Stimulated activated CD4-positive, alpha-beta T cell treated with anti-CD3 and anti-CD28 coated beads, Interleukin-4, amount 100 ng/mL, for 24 hours (primary cell): ENCODE data around the gene LTK.

Source experiments
- DNase-seq: peaks from one replicate; pipeline ENCODE4 v3.0.0-alpha.2; 2020

Gene LTK

DNA sequence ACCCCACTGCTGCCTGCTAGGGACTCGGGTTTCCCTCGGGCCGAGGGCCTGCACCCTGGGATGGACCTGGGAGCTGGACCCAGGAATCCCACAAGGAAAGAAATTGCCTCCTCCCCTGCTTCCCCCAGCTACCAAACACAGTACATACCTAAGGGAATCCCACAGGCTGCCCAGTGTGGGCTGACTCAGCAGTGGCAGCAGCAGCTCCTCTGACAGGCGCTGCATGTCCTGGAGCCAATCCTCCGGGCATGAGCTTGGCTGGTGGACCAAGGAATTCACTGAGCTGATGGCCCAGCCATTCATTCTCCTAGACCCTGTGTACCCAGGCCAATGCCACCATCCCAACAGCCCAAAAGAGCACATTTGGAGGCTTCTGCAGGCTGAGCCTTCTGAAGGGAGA is 9.5 kb upstream of the LTK start:
- no peak for DNase-seq

DNA sequence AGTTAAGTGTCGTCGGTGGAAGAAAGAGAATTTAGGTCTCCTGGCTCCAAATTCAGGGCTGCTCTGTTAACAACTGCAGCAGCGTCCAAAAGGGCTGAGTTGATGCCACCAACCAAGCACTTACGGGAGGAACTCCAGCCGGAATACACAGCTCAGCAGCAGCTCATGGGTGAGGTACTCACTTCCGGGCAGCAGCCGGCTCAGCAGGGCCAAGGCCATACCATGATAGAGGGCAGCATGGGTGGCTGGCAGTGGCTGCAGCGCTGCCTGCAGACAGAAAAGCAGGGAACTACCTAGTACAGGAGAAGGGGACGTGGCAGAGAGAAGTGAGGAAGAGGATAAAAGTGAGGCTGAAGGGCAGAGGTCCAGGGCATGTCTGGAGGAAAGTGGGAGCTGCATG is 8.0 kb upstream of the LTK start:
- DNase-seq: no peak

DNA sequence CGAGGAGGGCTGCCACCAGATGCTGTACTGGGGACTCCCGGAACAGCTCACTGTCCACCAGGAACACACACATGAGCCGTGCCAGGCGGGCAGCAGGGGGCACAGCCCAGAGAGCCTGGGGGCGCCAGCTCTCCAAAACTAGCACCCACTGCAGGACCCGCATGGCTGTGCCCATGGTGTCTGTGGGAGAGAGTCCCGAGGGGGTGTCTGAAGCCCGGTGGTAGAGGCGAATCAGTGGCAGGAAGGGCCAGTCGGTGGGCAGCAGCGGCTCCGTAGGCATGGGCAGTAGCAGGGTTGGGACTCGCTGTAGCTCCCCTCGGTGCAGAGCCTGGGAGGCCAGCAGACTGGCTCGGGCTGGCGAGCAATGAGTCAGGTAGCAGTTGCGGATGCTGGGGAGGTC is 7.0 kb upstream of the LTK start:
- no peak for DNase-seq

DNA sequence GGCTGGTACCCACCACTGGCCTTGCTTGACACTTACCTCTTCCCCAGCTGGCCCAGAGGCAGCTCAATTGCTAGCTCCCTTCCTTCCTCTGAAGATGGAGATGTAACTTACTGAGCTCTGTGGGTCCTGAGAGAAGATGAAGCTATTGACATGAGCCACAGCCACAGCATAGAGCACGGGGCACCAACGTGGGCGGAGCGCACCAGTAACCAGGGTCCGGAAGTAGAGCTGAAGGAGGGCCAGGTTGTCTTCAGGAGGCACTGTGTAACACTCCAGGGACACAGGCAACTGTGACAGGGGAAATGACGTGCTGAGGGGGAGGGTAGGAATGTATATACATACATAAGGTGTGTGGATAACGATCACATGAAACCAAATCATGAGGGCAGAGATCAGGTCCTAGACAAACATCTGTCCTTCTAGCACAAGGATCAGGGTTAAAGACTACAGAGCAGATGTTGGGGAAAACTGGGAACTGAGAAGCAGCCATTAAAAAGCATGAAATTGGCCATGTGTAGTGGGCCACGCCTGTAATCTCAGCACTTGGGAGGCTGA is 4.3 kb upstream of the LTK start:
- DNase-seq: no peak

DNA sequence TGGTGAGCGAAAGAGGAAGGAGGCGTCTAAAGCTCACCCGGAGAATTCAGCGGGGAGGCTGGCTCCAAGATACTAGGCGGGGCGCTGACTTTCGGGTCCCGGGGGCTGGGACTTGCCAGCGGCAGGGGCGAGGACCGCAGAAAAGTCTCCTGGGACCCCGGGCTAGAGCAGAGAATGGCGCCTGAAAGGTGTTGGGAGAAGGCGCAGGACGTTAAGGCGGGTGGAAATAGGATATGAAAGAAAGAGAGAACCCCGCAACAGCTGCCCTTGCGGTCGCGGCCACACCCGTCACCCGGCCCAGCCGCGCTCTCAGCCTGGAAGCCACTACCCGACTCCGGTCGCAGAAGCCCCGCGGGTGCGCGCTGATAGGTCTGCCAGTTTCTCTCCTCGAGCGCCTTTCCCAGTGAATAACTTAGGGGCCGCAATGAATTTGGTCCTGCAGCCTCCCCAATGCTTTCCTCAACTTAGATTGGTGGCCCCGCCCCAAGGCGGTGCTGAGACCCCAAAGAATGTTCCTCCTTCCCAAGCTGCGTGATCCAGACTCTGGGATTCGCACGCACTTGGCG is 604 bp downstream of the LTK start:
- DNase-seq: no peak

DNA sequence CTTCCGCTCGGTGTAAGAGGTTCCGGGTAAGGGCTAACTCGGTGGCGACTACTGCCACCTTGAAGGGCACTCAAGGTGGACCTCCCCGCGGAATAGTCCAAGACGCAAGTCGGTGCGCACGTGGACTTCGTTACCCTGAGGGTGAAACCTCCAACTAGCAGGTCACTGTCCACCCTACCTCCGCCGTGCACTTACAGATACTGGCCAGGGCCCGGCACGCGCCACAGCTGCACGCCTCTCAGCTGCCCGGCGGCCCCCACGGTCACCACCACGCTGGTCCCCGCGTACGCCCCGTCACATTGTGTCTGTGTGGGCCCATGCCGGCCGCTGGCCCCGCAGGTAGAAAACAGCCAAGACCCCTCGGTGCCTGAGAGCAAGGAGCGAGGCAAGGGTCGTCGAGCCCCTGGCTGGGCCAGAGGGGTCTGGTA is 1.1 kb downstream of the LTK start:
- DNase-seq: no peak

DNA sequence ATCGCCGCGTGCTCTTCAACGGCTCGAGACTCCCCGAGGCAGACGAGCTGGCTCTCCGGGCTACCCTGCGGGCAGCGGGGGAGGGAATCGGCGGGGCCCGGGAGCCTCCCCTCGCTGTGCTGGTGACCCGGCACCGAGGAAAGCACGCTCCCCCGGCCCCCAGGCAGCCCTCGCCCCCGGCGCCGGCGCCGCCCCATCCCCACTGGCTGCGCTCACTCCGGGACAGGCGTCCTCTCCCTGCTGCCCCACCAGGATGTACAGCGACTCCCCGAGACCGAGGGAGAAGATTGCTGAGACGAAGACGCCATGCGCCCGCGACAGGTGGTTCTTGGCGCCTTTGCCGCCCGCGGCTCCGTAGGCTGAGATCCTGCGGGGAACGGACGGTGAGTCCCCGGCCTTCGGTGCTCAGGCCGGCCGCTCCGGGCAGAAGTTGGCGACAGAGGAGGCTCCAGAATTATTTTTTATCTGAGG is 1.7 kb downstream of the LTK start:
- no peak for DNase-seq

DNA sequence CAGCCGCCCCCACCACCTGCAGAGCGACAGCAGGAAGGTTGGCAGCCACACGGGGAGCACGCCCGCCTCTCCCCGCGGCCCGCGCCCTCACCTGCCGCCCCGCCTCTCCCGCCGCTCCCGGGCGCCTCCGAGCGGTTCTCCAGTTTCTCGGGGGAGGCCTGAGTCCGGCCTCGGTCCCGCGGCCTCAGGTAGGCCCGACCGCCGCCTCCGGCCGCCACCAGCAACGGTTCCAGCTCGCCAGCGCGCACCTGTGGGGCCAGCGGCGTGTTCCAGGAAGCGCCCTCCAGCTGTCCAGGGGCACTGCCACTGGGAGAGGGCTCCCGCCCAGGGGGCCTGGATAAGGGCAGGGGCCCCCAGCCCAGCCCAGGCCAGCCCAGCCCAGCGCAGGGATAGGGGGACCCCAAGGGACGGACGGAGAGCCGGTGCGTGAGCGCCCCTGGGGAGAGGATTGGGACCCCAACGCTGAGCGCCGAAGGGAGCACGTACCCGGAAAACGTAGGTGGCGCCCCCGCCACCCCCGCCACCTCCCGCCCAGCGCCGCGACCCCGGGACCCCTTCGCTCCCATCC is 2.2 kb downstream of the LTK start:
- no peak for DNase-seq

DNA sequence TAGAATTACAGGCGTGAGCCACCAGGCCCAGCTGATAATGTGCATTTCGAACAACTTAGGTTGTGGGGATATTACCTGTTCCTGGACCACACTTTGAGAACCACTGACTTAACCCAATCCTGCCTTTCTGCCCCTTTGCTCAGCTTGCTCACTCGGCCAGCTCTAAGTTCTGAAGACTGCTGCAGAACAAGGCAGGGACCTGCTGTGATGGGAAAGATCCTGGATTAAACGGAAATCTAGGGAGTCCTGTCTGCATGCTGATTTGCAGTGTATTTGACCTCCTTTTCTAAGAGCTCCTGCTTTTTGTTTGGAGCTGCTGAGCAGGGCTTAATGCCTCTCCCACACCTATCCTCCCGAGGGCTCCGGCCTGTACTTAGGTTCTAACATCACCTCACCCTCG is 2.9 kb downstream of the LTK start:
- DNase-seq: no peak

DNA sequence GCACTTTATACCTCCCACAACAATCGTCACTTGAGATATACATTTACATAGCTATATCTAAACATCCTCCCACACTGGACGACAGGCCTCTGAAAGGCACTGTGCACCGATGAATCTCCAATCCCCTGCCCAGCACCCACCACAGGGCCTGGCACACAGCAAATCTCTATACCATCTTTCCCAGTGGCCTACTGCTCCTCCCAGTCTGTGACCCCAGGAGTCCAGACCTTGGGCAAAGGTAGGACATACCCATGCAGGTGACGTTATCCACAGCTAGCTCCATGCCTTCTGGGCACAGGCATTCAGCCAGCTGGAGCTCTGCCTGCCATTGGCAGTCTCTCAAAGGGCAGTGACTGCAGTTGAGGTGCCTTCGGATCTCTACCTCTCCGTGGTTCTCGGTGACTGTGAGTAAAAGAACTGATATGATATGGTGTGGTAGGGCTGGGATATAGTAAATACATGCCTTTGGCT is 5.8 kb downstream of the LTK start:
- no peak for DNase-seq

DNA sequence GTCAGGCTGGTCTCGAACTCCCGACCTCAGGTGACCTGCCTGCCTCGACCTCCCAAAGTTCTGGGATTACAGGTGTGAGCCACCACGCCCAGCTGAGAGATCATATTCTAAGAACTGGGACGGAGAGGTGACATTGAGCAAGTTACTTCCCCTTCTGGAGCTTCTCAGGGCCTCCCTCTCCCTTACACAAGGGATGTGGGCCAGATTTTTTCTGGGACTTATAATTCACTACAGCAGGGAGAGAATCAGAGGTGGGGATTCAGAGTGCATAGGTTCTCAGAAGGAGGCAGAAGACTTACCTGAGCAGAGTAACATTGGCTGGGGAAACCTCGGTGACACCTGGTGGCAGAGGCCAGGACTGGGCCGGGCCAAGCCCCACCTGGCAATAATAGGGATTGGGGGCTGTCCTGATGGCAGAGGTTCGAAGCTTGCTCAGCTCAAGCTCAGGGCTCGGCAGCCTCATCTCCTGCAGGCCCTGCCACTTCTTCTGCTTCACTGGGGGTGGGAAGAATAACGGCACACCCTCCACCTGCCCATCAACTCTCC is 6.8 kb downstream of the LTK start:
- no peak for DNase-seq

DNA sequence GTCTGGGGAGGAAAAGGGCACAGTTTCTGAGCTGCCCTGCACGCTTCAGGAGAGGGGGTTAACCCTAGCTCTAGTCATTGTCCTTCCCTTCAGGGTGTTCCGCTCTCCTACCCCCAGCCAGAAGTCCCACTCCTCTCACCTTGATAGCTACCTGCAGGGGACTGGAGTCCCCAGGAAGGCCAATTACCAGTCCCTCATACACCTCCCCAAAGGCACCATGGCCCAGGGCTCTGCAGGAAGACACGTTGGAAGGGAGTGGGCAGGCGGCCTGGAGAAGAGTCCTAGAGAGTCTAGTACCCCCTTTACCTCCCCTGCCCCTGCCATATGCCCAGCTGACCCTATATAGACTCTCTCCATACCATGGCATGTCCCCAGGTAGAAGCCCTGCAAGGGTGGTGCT is 7.9 kb downstream of the LTK start:
- no peak for DNase-seq

DNA sequence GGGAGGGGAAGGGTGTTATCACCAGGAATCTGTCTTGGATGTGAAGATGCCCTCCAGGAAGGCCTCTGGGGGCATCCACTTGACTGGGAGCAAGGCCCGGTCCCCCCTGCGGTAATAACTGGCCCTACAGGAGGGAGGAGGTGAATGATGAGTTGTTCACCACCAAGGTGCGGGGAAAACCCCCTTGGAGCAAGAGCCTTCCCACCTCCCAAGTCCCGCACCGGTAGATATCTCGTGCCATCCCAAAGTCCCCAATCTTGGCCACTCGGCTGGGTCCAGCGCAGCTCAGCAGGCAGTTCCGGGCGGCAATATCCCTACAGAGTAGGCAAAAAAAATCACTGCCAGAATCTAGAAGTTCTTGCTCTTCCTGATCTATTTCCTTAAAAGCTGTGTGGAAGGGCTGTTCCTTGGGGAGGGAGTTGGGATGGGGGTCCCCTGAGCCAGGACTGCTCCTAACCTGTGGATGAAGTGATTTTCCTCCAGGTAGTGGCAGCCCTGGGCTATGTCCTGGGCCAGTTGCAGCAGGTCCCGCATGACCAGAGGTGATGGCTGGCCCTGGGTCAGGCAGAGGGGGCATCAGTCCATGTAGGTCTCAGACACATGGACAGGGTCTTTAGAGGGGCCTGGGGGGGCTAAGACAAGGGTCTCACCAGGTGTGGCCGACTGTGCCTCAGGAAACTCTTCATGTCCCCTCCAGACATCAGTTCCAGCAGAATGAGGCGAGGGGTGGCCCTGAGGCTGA is 8.7 kb downstream of the LTK start:
- DNase-seq: no peak

DNA sequence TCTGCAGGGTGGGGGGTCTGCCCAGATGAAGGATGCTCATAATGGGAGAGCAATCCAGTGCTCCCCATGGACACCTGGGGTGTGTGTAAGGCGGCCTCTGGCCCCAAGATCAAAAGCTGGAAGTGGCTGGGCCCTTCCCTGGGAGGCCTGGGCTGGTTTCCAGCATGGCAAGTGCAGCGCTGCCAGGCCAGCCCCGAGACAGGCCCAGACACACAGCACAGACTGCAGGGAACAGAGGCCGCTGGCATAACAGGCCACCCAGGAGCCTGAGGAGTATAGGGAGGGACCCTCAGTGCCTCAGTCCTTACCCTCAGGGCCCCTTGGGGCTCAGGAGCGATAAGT is 10.0 kb downstream of the LTK start:
- no peak for DNase-seq

DNA sequence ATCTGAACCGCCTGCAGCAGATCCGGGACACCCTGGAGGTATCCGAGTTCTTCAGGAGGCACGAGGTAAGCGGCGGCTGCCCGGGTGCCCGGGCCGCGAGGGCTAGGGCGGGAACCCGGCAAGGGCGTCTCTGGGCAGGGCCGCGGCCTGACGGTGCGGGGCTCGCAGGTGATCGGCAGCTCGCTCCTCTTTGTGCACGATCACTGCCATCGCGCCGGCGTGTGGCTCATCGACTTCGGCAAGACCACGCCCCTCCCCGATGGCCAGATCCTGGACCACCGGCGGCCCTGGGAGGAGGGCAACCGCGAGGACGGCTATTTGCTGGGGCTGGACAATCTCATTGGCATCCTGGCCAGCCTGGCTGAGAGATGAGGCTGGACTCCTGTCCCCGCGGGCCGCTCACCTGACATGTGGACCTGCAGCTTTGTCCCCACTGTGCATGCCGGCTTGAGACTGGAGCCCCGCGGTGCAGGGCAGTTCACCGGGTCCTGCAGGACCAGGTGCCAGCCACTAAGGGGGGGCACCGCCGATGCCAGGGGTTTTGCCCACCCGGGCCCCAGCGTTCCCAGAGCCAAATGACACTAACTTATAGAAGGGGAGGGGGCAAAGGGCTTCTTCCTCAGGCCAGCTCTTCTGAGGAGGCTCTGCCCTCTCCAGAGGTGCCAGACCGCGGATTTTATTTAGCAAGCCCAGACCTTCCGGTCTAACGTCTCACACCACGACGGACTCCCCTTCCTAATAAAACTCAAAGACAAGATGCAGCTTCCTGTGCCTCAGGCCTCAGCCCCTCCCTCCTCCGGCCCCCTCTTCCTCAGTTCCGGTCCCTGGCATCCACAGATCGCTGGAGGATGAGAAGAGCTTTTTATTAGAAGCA is 10.6 kb downstream of the LTK start:
- no peak for DNase-seq

DNA sequence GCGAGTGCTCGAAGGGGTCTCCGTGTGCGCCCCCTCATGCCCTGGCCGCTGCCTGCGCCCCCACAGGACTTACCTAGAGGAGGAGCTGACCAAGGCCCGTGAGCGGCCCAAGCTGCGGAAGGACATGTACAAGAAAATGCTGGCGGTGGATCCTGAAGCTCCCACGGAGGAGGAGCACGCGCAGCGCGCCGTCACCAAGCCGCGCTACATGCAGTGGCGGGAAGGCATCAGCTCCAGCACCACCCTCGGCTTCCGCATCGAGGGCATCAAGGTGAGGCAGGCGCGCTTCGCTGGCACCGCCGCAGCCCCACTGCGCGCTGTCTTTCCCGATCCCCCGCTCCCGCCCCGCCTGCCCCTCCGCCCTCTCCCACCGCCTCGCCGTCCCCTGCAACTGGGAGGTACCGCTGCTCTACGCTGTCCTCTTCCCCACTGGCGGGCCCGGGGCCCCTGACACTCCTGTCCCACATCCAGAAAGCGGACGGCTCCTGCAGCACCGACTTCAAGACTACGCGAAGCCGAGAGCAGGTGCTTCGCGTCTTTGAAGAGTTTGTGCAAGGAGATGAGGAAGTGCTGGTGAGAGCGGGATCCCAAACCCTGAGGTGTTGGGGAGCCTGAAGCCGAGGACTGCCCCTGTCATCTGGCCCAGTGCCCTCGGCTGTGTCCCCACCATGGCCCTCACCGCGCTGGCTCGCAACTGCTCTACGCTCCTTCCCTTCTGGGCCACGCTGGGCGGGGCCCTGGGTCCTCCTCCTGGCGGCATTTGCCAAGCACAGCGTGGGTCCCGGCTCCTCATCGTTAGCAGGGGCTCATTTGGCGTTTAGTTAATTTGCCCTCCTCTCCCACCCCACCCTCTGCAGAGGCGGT is 11.5 kb downstream of the LTK start:
- DNase-seq: no peak

DNA sequence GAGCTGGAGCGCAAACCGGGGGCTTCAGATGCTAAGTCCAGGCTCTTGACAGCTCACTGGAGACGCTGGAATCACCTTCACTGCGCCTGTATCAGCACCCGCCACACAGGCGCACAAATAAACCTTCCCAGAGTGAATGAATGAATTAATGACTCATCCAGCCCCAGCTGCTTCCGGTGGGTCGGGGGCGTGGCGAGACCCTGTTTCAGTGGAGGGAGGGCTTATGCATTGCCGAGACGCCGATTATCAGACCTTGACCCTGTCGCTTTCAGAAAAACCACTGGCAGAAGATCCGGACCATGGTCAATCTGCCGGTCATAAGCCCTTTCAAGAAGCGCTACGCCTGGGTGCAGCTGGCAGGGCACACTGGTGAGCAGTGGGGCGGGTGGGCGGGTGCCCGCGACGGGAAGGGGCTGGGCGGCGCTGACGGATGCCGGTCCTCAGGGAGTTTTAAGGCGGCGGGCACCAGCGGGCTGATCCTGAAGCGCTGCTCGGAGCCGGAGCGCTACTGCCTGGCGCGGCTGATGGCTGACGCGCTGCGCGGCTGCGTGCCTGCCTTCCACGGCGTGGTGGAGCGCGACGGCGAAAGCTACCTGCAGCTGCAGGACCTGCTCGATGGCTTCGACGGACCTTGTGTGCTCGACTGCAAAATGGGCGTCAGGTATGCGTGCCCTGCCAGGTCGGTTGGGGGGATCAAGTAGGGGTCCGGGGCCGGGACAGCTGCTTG is 12.3 kb downstream of the LTK start:
- peak; percentile 41 for DNase-seq

DNA sequence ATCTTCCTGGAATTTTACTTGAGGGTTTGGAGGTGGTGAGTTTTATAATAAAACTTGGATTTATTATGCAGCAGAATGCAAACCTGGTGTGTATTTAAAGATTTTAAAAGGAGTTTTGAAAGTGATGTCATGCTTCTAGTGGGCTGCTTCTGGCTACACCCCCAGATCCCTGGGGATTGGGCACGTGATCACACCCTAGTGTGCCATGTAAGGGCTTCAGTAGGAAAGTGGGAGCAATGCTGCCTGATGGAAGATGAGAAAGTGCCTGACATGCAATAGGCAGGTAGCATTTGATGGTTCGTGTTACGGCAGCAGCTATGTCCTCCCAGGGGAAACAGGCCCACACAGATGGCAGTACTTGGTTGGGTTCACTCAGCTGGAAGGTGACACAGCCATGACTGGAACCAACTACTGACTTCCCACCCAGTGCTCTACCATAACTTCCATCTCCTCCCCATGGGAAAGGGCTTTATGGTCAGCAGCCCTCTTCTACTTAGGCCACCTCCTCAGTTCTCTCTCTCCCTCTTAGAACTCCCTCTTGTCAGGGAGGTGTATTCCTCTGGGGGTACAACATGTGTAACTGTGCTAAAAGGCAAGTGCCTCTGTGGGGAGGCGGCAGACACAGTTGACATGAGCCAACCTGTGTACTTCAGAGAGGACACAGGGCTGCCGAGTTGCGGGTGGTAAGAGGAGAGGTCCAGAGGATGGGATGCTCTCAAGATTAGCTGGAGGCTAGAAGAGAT is 14.3 kb downstream of the LTK start:
- DNase-seq: no peak

DNA sequence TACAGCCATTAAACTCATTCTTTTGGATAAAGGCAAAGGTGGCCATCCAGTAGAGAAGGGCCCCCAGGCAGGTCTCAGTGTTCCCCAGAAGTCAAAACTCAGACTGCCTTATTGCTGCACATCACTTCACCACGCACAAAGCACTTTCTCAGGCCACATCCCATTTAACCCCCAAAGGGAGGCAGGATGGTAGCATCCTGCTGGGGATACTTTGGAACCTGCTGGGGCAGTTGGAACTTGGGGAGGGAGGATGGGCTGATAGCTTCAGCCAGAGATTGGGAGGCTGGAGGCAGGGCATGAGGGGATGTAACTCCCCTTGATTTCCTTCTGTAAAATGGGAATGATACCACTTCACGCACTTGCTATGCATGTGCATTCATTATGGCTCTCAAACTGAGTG is 15.0 kb downstream of the LTK start:
- DNase-seq: no peak
